Gastrocnemius medialis (tissue), 4 donors: ENCODE measurements around the gene CHP1.

Experiments
- POLR2A ChIP-seq, 2 donors: fragments of 450-650 bp; IDR thresholded peaks; one replicate each; pipeline ENCODE4 v1.6.1; 2017; ENCODE audit warnings: antibody characterized with exemption in 2 of 2, mild to moderate bottlenecking in 2 of 2, moderate library complexity in 2 of 2
- TF ChIP-seq, protein P1 (sequence below), 5 experiments: fragments of 450-650 bp in 3 of 5; fragments of 200-600 bp in 2 of 5; sonication (generic) in 2 of 5; IDR thresholded peaks in 4 of 5; conservative IDR thresholded peaks in 1 of 5; 1 replicate in 4 of 5; 2 replicates in 1 of 5; pipeline ENCODE4 v1.5.1; 2016 to 2019; ENCODE audit warnings: antibody characterized with exemption in 5 of 5, mild to moderate bottlenecking in 3 of 5, moderate library complexity in 3 of 5

DNA sequence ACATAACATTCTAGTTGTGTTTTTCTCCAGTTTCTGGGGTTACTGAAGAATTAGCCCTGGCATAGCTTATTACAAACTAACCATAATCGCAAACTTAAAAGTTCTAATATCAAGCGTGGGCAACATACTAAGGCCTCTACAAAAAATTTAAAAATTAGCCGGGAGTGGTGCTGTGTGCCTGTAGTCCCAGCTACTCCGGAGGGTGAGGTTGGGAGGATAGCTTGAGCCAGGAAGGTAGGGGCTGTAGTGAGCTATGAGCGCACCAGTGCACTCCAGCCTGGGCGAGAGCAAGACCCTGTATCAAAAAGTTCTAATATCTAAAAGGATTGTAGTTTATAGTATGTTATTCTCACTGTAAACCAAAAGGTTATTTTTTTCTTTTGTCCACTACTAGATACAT, 100.2 kb downstream of the CHP1 start:
- TF ChIP-seq, protein P1, sequence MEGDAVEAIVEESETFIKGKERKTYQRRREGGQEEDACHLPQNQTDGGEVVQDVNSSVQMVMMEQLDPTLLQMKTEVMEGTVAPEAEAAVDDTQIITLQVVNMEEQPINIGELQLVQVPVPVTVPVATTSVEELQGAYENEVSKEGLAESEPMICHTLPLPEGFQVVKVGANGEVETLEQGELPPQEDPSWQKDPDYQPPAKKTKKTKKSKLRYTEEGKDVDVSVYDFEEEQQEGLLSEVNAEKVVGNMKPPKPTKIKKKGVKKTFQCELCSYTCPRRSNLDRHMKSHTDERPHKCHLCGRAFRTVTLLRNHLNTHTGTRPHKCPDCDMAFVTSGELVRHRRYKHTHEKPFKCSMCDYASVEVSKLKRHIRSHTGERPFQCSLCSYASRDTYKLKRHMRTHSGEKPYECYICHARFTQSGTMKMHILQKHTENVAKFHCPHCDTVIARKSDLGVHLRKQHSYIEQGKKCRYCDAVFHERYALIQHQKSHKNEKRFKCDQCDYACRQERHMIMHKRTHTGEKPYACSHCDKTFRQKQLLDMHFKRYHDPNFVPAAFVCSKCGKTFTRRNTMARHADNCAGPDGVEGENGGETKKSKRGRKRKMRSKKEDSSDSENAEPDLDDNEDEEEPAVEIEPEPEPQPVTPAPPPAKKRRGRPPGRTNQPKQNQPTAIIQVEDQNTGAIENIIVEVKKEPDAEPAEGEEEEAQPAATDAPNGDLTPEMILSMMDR (IDR thresholded peaks at IDR 0.05 in 4 of 5, conservative IDR thresholded peaks at IDR 0.05 in 1 of 5), result no peak
- TF ChIP-seq POLR2A (IDR thresholded peaks at IDR 0.05), result no peak
